ENCODE results near the gene ARG2. TPM values are rescaled to one million over a fixed set of nuclear protein-coding genes. Genes with fewer than 3 reads are reported as not detected.

Gene ARG2
- total and polyA plus RNA-seq, 4 donors, result 0.08 to 3.1 (median 0.59) TPM

- no peak for DNase-seq (ENCODE audit: low spot score)
- Histone ChIP-seq H3K27me3 (ENCODE audit: control insufficient read depth in 4 of 4, insufficient read depth in 4 of 4, low read length in 3 of 4) (no peaks in the 10 kb centered on the region), H3K9ac (ENCODE audit: low read depth in 1 of 2, low read length in 2 of 2) (no peak overlapping the region), H3K27ac (ENCODE audit: low read depth in 1 of 2, low read length in 2 of 2) (no peak overlapping the region), H3K36me3 (ENCODE audit: control insufficient read depth in 4 of 4, insufficient read depth in 3 of 4, low read depth in 1 of 4, low read length in 3 of 4) (no peaks in the 10 kb centered on the region), H3K4me1 (ENCODE audit: control insufficient read depth in 4 of 4, insufficient read depth in 4 of 4, low read length in 3 of 4) (no peaks in the 10 kb centered on the region), H3K9me3 (ENCODE audit: control insufficient read depth in 4 of 4, low read length in 3 of 4) (no peaks in the 10 kb centered on the region), H3K4me3 (ENCODE audit: low read depth in 1 of 3, low read length in 3 of 3) (no peak overlapping the region)
- 93% methylated on average over 1 of the region's 1 CpG for WGBS
- no peak for TF ChIP-seq ATF3 (IDR thresholded peaks at IDR 0.05)
- no peak for TF ChIP-seq NR2F2 (IDR thresholded peaks at IDR 0.05)
- no peak for TF ChIP-seq FOXA2 (IDR thresholded peaks at IDR 0.05)
Observed at GRCh38 chr14:67610491-67610890, 9.2 kb upstream of the ARG2 start.

GRCh38 chr14:67618617-67619063 lies 1.1 kb upstream of the ARG2 start:
- no peak overlapping the region for H3K4me3 ChIP-seq (ENCODE audit: low read depth in 1 of 3, low read length in 3 of 3)
- no peak overlapping the region for H3K27ac ChIP-seq (ENCODE audit: low read depth in 1 of 2, low read length in 2 of 2)
- TF ChIP-seq FOXA1 (IDR thresholded peaks at IDR 0.05) (no peak), FOXA2 (IDR thresholded peaks at IDR 0.05) (no peak), RAD21 (IDR thresholded peaks at IDR 0.05) (peak; percentile 79 to 85), CTCF (IDR thresholded peaks at IDR 0.05; ENCODE audit: low read depth, low read length, missing input control) (peak; percentile 53), RXRA (IDR thresholded peaks at IDR 0.05) (no peak), REST (IDR thresholded peaks at IDR 0.05) (no peak)
- H3K4me1 ChIP-seq (ENCODE audit: control insufficient read depth in 4 of 4, insufficient read depth in 4 of 4, low read length in 3 of 4), result peaks cover 0 to 14% (median 4%) of the 10 kb centered on the region in 4 donors
- H3K27me3 ChIP-seq (ENCODE audit: control insufficient read depth in 4 of 4, insufficient read depth in 4 of 4, low read length in 3 of 4), result no peaks in the 10 kb centered on the region
- H3K36me3 ChIP-seq (ENCODE audit: control insufficient read depth in 4 of 4, insufficient read depth in 3 of 4, low read depth in 1 of 4, low read length in 3 of 4), result no peaks in the 10 kb centered on the region
- H3K9me3 ChIP-seq (ENCODE audit: control insufficient read depth in 4 of 4, low read length in 3 of 4), result no peaks in the 10 kb centered on the region
- no peak overlapping the region for H3K9ac ChIP-seq (ENCODE audit: low read depth in 1 of 2, low read length in 2 of 2)
- no peak for DNase-seq (ENCODE audit: low spot score)

- Histone ChIP-seq H3K4me3 (ENCODE audit: low read depth in 1 of 3, low read length in 3 of 3) (peak overlapping the region; percentile 9 to 52 (median 51)), H3K36me3 (ENCODE audit: control insufficient read depth in 4 of 4, insufficient read depth in 3 of 4, low read depth in 1 of 4, low read length in 3 of 4) (no peaks in the 10 kb centered on the region), H3K4me1 (ENCODE audit: control insufficient read depth in 4 of 4, insufficient read depth in 4 of 4, low read length in 3 of 4) (peaks cover 0 to 14% (median 4%) of the 10 kb centered on the region in 4 donors), H3K27me3 (ENCODE audit: control insufficient read depth in 4 of 4, insufficient read depth in 4 of 4, low read length in 3 of 4) (no peaks in the 10 kb centered on the region), H3K9me3 (ENCODE audit: control insufficient read depth in 4 of 4, low read length in 3 of 4) (no peaks in the 10 kb centered on the region), H3K9ac (ENCODE audit: low read depth in 1 of 2, low read length in 2 of 2) (peak overlapping the region in 1 of 2 donors; percentile 19), H3K27ac (ENCODE audit: low read depth in 1 of 2, low read length in 2 of 2) (no peak overlapping the region)
- no peak for DNase-seq (ENCODE audit: low spot score)
- 12% methylated on average over 19 of the region's 19 CpGs for WGBS
- TF ChIP-seq RAD21 (IDR thresholded peaks at IDR 0.05), result no peak
- no peak for TF ChIP-seq REST (IDR thresholded peaks at IDR 0.05)
- no peak for TF ChIP-seq FOXA1 (IDR thresholded peaks at IDR 0.05)
- TF ChIP-seq MAX (IDR thresholded peaks at IDR 0.05), result no peak
- TF ChIP-seq ATF3 (IDR thresholded peaks at IDR 0.05), result no peak
- TF ChIP-seq NR2F2 (IDR thresholded peaks at IDR 0.05), result no peak
- no peak for TF ChIP-seq JUND (IDR thresholded peaks at IDR 0.05)
- TF ChIP-seq CTCF (IDR thresholded peaks at IDR 0.05; ENCODE audit: low read depth, low read length, missing input control), result no peak
- TF ChIP-seq FOXA2 (IDR thresholded peaks at IDR 0.05), result no peak
- TF ChIP-seq EGR1 (IDR thresholded peaks at IDR 0.05; ENCODE audit: low read depth in 2 of 2), result no peak
- TF ChIP-seq HNF4A (conservative IDR thresholded peaks at IDR 0.05), result no peak
Observed at GRCh38 chr14:67620217-67620785, 581 bp downstream of the ARG2 start.

Measured in liver (tissue), 9 donors.